GM19455 (cell line): ENCODE data around the gene PCBP4.

Experiments used
- ATAC-seq: cut with Tn5 transposase; IDR thresholded peaks from one replicate; pipeline ENCODE4 v1.9.1; 2021; ENCODE audit not compliant: unreplicated experiment

The PCBP4 gene

DNA sequence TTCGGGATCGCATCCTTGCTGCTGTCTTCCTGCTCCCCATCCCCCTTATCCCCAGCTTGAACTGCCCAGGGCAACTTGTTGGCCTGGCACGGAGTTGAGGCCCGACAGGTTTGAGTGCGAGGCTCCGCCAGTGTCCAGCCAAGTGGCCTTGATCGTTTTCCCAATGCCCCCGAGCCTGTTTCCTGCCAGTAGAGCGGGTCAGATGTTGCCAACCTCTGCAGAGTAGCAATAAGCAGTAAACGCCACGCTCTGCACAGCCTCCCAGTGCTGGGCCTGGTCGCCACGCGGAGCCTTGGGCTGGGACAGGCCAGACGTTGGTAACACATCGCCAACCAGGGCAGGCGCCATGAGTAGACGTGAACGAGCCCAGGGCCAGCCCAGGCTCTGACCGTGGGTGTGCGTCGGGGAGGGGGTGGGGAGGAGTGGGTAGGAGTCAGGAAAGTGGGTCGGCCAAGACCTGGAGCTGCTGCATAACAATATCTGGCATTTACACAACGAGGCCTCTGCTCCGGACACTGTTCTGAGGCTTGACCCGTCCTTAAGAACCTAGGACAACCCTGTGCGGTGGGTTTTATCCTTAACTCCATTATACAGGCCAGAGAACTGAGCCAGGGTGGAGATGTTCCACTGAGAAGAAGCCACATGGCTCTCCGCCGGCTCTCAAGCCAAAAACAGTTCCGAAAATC, 7.2 kb upstream of the PCBP4 start:
- ATAC-seq, result no peak

DNA sequence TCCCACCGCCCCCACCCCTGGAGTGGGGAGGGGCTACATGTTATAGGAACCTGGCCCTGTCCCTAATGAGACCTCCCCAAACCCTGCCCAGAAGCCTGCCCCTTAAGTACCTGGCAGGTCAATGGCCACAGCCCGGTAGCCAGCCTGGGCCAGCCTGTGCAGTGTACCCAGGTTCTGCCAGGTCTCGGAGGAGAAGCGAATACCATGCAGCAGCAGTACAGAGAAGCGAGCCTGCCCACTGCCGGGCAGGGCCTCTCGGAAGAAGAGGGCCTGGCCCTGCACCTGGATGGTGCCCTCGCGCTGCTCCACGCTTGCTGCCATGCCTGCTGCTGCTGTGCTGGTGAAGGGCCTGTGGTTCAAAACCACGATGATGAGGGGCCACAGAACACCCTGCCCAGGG, 4.1 kb upstream of the PCBP4 start:
- no peak for ATAC-seq

DNA sequence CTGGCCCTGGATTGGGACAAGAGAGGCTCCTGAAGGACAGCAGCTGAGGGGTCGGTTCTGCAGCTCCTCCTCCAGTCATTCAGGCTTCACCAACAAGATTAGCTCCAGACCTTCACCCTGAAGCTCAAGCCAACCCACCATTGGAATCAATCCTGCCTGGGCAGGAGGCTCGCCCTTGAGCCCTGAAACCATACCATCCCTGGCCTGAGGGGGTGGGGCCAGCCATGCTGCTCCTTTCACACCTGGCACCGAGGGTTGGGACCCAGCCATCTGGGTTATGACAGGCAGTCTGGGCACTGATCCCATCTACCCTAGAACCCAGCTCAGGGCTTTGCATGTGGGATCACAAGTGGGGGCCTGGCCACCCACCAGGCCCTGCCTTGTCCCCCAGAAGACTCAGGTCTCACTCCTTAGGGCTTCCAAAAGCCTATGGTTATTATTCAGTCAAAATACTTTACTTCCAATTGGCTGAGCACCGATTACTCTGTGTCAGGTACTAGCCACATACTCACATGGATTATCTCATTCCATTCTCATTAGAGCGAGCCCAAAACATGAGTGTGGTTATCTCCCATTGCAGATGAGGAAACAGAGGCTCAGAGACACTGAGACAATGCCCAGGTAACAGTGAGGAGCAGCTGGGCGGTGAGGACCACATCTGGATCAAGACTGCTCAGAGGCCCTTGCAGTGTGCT, 3.5 kb upstream of the PCBP4 start:
- ATAC-seq, result no peak

DNA sequence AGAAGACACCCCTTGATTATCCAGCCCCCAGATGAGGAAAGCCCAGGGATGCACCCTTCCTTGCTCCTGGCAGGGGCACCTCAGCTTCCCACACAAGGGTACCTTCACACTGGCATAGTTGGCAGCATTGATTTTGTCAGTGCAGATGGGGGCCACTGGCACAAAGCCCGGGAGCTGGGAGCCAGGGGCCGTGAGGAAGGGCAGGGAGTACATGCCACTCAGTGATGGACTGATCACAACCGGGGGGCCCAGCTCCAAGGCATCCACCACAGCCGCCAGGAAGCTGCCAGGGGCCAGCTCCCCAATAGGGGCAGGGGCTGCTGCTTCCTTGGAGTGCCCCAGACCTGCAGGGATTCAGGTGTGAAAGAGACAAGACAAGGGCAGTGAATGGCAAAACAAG, 2.6 kb upstream of the PCBP4 start:
- ATAC-seq, result no peak

GRCh38 chr3:51968883-51969678, 1.8 kb upstream of the PCBP4 start:
- ATAC-seq, result no peak

GRCh38 chr3:51968170-51968775, 1.0 kb upstream of the PCBP4 start:
- no peak for ATAC-seq

GRCh38 chr3:51966922-51967383, 301 bp downstream of the PCBP4 start:
- ATAC-seq, result peak; percentile 41

- no peak for ATAC-seq
Measured at GRCh38 chr3:51966486-51966885, 768 bp downstream of the PCBP4 start.

DNA sequence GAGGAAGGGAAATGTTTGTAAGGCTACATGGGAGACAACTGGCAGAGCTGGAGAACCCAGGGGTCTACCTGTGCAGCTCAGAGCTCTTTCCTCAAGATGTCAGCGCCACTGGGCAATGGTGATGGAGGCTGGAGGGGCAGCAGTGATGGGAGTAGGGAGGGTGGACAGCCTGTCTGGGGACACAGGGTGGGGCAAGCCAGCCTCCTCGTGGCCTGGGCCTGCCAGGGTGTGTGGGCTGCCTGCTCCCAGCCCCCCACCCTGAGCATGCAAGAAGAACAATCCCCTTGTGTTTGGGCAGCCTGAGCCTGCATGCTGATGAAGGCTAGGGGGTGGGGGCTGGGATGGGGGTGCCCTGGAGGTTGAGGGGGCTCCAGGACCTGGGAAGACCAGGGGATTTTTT, 1.2 kb downstream of the PCBP4 start:
- no peak for ATAC-seq

GRCh38 chr3:51964521-51964920, 2.7 kb downstream of the PCBP4 start:
- ATAC-seq, result no peak

GRCh38 chr3:51963951-51964451, 3.3 kb downstream of the PCBP4 start:
- no peak for ATAC-seq

DNA sequence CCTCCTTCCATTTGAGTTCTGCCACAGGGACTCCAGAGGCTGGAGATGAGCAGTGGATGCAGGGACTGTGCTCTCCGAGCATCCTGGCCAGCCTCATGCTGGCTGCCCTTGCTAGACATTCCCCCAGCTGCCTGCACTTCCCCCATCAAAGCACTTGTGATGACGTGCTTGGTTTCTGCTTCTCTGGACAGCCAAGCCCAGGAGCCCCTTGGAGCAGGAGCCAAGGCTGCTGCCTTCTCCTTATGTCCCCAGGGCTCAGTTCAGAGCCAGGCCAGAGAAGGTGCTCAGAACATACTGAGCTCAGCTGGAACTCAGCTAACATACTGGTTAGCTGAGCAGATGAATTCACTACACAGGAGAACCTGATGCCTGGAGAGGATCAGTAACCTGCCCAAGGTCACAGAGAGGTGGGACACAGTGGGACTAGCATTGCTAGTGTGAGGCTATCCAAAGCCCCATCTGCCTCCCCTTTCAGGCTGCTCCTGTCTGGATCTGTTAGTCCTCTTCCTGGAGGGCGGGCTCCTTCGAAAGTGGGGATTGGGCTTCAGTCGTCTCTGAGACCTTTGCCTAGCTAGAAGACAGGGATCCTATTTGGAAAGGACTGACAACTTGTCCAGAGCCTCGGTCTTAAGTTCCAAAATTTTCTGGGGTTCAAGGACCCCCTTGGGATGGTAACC, 4.3 kb downstream of the PCBP4 start:
- ATAC-seq, result no peak

DNA sequence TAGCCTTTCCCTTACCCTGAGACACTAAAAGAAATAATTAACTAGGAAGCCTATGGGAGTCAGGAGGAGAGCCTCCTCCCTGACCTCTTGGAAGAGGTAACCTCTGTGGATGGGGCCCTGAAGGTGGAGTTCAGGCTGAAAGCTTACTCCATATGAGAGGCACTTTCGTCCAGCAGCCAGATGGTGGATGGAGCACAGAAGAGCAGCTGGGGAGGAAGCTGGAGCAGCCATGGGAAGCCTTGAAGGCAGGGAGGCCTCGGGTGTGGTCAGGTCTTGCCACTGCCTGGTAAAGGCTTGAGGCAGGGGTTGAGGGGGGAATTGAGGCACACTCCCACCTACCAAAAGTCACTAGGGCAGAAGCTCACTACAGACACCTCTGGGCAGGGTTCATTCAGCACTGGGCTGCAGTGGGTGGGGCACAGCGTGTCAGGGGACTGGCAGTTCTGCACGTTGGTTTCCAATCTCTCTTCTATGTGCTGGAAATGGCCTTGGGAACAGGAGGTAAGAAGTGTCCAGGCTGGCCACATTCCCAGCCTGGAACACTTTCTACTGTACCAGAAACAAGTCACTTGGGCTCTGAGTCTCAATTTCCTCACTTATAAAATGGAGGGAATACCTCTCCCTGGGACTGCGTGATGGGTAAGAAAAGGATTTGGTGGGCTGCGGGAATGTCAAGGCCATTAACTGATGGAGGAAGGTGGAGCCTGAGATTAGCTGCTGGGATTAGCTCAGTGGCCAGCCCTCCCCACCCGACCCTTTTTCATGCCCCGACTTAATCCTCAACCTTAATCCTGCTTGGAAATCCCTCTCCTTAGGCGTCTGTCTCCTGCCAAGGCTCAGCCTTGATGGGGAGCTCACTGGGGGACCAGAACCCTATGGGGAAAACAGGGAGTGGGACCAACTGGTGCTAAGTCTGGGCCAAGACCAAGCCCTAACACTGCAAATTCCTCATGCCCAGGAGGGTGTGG, 5.4 kb downstream of the PCBP4 start:
- no peak for ATAC-seq

GRCh38 chr3:51961011-51961410, 6.2 kb downstream of the PCBP4 start:
- ATAC-seq, result no peak

- ATAC-seq, result no peak
Measured at GRCh38 chr3:51960386-51960785, 6.9 kb downstream of the PCBP4 start.

- no peak for ATAC-seq
Measured at GRCh38 chr3:51959651-51960050, 7.6 kb downstream of the PCBP4 start.

DNA sequence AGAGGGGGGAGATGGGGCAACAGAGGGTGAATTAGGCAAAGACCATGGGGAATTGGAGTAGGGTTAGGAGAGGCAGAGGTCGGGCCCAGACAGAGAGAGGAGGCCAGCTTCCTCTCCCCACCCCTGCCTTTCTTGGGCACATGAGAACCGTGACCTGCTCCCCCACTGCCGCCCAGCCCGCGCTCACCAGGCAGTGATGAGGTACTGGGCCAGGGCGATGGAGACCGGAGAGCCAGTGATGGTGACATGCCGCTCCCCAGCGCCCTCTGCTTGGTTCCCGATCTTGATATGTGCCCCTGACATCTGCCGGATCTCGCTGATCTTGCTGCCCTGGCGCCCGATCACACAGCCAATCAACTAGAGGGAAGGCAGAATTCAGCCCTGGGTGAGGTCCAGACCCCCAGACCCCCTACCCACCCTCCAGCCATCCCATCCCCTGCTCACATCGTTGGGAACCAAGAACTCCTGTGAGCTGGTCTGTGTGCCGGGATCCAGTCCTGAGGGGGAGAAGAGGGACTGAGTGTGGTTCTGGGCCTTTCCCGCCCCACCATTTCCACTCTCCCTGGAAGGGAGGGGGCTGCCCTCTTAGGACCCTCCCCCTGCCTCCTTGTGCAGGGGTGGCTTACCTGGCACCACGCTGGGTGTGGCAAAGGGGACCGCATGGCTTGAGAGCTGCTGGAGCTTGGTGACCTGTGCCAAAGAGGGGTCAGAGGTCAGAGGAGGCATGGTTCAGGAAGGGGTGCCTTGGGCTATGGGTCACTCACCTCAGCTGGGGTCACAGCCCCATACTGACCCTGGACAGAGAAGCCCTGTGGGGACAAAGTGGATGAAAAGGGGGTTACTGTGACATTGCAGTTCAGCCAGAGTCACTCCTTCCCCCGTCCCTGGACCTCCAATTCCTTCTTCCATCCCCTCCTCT, 8.4 kb downstream of the PCBP4 start:
- no peak for ATAC-seq

DNA sequence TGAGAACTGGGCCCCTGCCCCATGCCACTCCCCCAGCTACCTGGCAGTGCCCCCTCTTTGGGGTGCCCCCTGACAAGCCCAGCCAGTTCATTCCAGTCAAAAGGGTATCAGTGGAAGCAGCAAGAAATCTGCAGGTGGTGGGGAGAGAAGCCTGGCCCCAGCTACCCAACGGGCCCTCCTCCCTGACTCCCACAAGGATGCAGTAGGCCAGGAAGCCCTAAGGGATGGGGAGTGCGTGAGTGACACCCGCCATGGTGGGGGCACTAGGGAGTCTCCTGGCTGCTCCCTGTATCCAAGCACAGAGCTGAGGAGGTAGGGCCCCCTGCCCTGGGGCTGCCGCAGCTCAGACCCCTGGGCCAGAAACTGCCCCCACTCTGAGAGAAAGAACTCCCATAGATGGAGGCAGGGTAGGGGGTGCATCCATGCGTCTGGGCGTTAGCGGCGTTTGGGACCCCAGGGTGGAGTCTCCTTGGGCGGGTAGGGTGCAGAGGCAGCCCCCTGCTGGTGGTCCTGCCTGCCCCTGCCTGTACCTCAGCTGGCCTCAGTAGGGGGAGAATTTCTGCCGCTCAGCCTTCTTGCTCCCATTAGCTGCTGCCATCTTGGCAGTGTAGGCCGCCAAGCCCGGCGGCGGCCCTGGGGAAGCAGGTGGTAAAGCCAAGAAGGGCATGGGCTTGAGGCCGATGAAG, 9.6 kb downstream of the PCBP4 start:
- ATAC-seq, result no peak
